Duodenal mucosa (tissue), 2 donors: ENCODE results near the gene SEMA4D.

Source experiments
- H3K27ac ChIP-seq: one replicate; pipeline ENCODE4 v1.7.0; 2013; ENCODE audit warnings: low read depth, low read length
- H3K27me3 ChIP-seq, 2 donors: one replicate each; pipeline ENCODE4 v1.7.0; 2013; ENCODE audit warnings: low read length in 2 of 2, control low read depth in 1 of 2; ENCODE audit not compliant: insufficient read depth in 2 of 2, control insufficient read depth in 1 of 2
- H3K36me3 ChIP-seq, 2 donors: one replicate each; pipeline ENCODE4 v1.7.0; 2013; ENCODE audit warnings: low read length in 2 of 2, control low read depth in 1 of 2; ENCODE audit not compliant: insufficient read depth in 2 of 2, control insufficient read depth in 1 of 2
- H3K4me1 ChIP-seq, 2 donors: one replicate each; pipeline ENCODE4 v1.7.0; 2013; ENCODE audit warnings: low read length in 2 of 2, control low read depth in 1 of 2; ENCODE audit not compliant: insufficient read depth in 2 of 2, control insufficient read depth in 1 of 2
- H3K4me3 ChIP-seq, 2 donors: one replicate each; pipeline ENCODE4 v1.7.0; 2013; ENCODE audit warnings: low read length in 2 of 2, low read depth in 1 of 2
- H3K9ac ChIP-seq, 2 donors: one replicate each; pipeline ENCODE4 v1.7.0; 2013; ENCODE audit warnings: low read length in 2 of 2, low read depth in 1 of 2
- H3K9me3 ChIP-seq, 2 donors: one replicate each; pipeline ENCODE4 v1.7.0; 2013; ENCODE audit warnings: low read length in 2 of 2, control low read depth in 1 of 2; ENCODE audit not compliant: control insufficient read depth in 1 of 2

Gene SEMA4D

GRCh38 chr9:89382026-89382986 lies 115.6 kb downstream of the SEMA4D start:
- peaks cover 26 to 76% of the 10 kb centered on the region in 2 donors for H3K36me3 ChIP-seq
- H3K9ac ChIP-seq = no peak overlapping the region
- H3K4me3 ChIP-seq = no peak overlapping the region
- H3K4me1 ChIP-seq = peaks cover 0 to 6% of the 10 kb centered on the region in 2 donors
- H3K9me3 ChIP-seq = no peaks in the 10 kb centered on the region
- no peak overlapping the region for H3K27ac ChIP-seq
- H3K27me3 ChIP-seq = no peaks in the 10 kb centered on the region

- Histone ChIP-seq H3K4me1 (peaks cover 0 to 6% of the 10 kb centered on the region in 2 donors), H3K27me3 (no peaks in the 10 kb centered on the region), H3K27ac (no peak overlapping the region), H3K9me3 (no peaks in the 10 kb centered on the region), H3K9ac (no peak overlapping the region), H3K4me3 (no peak overlapping the region), H3K36me3 (peaks cover 17 to 67% of the 10 kb centered on the region in 2 donors)
Observed at GRCh38 chr9:89381308-89381609, 116.7 kb downstream of the SEMA4D start.

GRCh38 chr9:89380437-89381307 lies 117.2 kb downstream of the SEMA4D start:
- no peaks in the 10 kb centered on the region for H3K9me3 ChIP-seq
- no peak overlapping the region for H3K9ac ChIP-seq
- H3K36me3 ChIP-seq = peaks cover 17 to 62% of the 10 kb centered on the region in 2 donors
- H3K27ac ChIP-seq = no peak overlapping the region
- peaks cover 0 to 6% of the 10 kb centered on the region in 2 donors for H3K4me1 ChIP-seq
- H3K4me3 ChIP-seq = no peak overlapping the region
- no peaks in the 10 kb centered on the region for H3K27me3 ChIP-seq

- H3K27ac ChIP-seq = no peak overlapping the region
- peaks cover 0 to 12% of the 10 kb centered on the region in 2 donors for H3K4me1 ChIP-seq
- H3K4me3 ChIP-seq = no peak overlapping the region
- peaks cover 17 to 54% of the 10 kb centered on the region in 2 donors for H3K36me3 ChIP-seq
- no peaks in the 10 kb centered on the region for H3K9me3 ChIP-seq
- H3K9ac ChIP-seq = no peak overlapping the region
- H3K27me3 ChIP-seq = no peaks in the 10 kb centered on the region
Observed at GRCh38 chr9:89379508-89380115, 118.3 kb downstream of the SEMA4D start.

- no peaks in the 10 kb centered on the region for H3K27me3 ChIP-seq
- H3K36me3 ChIP-seq = peaks cover 14 to 50% of the 10 kb centered on the region in 2 donors
- no peaks in the 10 kb centered on the region for H3K9me3 ChIP-seq
- H3K27ac ChIP-seq = no peak overlapping the region
- H3K4me1 ChIP-seq = peaks cover 0 to 16% of the 10 kb centered on the region in 2 donors
- no peak overlapping the region for H3K9ac ChIP-seq
- H3K4me3 ChIP-seq = no peak overlapping the region
Observed at GRCh38 chr9:89379031-89379430, 118.9 kb downstream of the SEMA4D start.

- Histone ChIP-seq H3K9me3 (no peaks in the 10 kb centered on the region), H3K27me3 (no peaks in the 10 kb centered on the region), H3K9ac (no peak overlapping the region), H3K27ac (no peak overlapping the region), H3K4me3 (no peak overlapping the region), H3K4me1 (peaks cover 0 to 16% of the 10 kb centered on the region in 2 donors), H3K36me3 (peaks cover 11 to 45% of the 10 kb centered on the region in 2 donors)
Observed at GRCh38 chr9:89378541-89378940, 119.4 kb downstream of the SEMA4D start.

- no peaks in the 10 kb centered on the region for H3K27me3 ChIP-seq
- peaks cover 0 to 16% of the 10 kb centered on the region in 2 donors for H3K4me1 ChIP-seq
- peaks cover 11 to 42% of the 10 kb centered on the region in 2 donors for H3K36me3 ChIP-seq
- no peak overlapping the region for H3K4me3 ChIP-seq
- H3K9ac ChIP-seq = no peak overlapping the region
- H3K9me3 ChIP-seq = no peaks in the 10 kb centered on the region
- H3K27ac ChIP-seq = no peak overlapping the region
Observed at GRCh38 chr9:89377411-89377810, 120.5 kb downstream of the SEMA4D start.

GRCh38 chr9:89376741-89377351 lies 121.1 kb downstream of the SEMA4D start:
- Histone ChIP-seq H3K27me3 (no peaks in the 10 kb centered on the region), H3K9me3 (no peaks in the 10 kb centered on the region), H3K4me3 (no peak overlapping the region), H3K27ac (peak overlapping the region; percentile 30), H3K9ac (no peak overlapping the region), H3K4me1 (peaks cover 0 to 16% of the 10 kb centered on the region in 2 donors), H3K36me3 (peaks cover 8 to 36% of the 10 kb centered on the region in 2 donors)

- Histone ChIP-seq H3K9ac (no peak overlapping the region), H3K27ac (no peak overlapping the region), H3K4me3 (no peak overlapping the region), H3K36me3 (peaks cover 5 to 31% of the 10 kb centered on the region in 2 donors), H3K4me1 (peaks cover 0 to 11% of the 10 kb centered on the region in 2 donors), H3K9me3 (no peaks in the 10 kb centered on the region), H3K27me3 (no peaks in the 10 kb centered on the region)
Observed at GRCh38 chr9:89376286-89376685, 121.6 kb downstream of the SEMA4D start.
